ENCODE results near the gene C1orf56. TPM values are rescaled to one million over a fixed set of nuclear protein-coding genes. Genes with fewer than 3 reads are reported as not detected.

The C1orf56 gene
- total and polyA plus RNA-seq, 10 of the 15 experiments (the other 5 are each of a cell fraction or from before 2014, with no cell fraction given): 0.22 to 15.5 (median 1.5) TPM

GRCh38 chr1:151013518-151013917 lies 34.0 kb upstream of the C1orf56 start:
- WGBS (ENCODE audit: insufficient coverage, insufficient replicate concordance, low lambda C conversion rate, missing lambda C conversion rate): 62% methylated on average over 2 of the region's 2 CpGs
- RAD21 ChIA-PET (ENCODE audit: unreplicated experiment): interaction anchor here (2.0 kb wide), 1 partner anchor 143 kb away, joined by 4 read pairs; the partner anchor contains the start of gene TNFAIP8L2
- CTCF ChIA-PET: interaction anchor here (1.9 kb wide), 1 partner anchor 11 kb away, joined by 7 read pairs; no protein-coding TSS in a partner anchor

More at GRCh38 chr1:151013518-151013917, 34.0 kb upstream of the C1orf56 start:
- Histone ChIP-seq H3K9me3 (replicated peaks; ENCODE audit: control insufficient read depth, insufficient read depth, low read length) (no peaks in the 10 kb centered on the region), H3K36me3 (ENCODE audit: control insufficient read depth in 2 of 2, insufficient read depth in 2 of 2, low read length in 1 of 2) (no peaks in the 10 kb centered on the region), H4K20me1 (ENCODE audit: control insufficient read depth, insufficient read depth) (no peaks in the 10 kb centered on the region), H3K79me2 (ENCODE audit: control insufficient read depth, insufficient read depth, low read length) (peaks cover 9% of the 10 kb centered on the region), H2AFZ (ENCODE audit: control insufficient read depth, low read depth, low read length) (no peak overlapping the region), H3K4me3 (no peak overlapping the region), H3K4me1 (ENCODE audit: control insufficient read depth, insufficient read depth, low read length) (peaks cover 4% of the 10 kb centered on the region), H3K9ac (ENCODE audit: control insufficient read depth, insufficient read depth, low read length) (no peak overlapping the region), H3K4me2 (ENCODE audit: control insufficient read depth, insufficient read depth) (no peak overlapping the region), H3K27me3 (replicated peaks in 1 of 2; ENCODE audit: control insufficient read depth in 2 of 2, insufficient read depth in 2 of 2, low read length in 1 of 2) (no peaks in the 10 kb centered on the region), H3K27ac (ENCODE audit: control insufficient read depth, insufficient read depth) (no peak overlapping the region)
- TF ChIP-seq TAF1 (IDR thresholded peaks at IDR 0.05; ENCODE audit: borderline replicate concordance, low read depth, low read length): no peak
- no peak for TF ChIP-seq TCF3 (IDR thresholded peaks at IDR 0.05; ENCODE audit: borderline replicate concordance, insufficient read depth, low read depth, low read length)
- TF ChIP-seq MYC (IDR thresholded peaks at IDR 0.05; ENCODE audit: insufficient read depth, insufficient read length, insufficient replicate concordance, low read length, severe bottlenecking): no peak
- no peak for TF ChIP-seq E4F1 (IDR thresholded peaks at IDR 0.05; ENCODE audit: borderline replicate concordance, partially characterized antibody)
- TF ChIP-seq BCLAF1 (IDR thresholded peaks at IDR 0.05): no peak
- no peak for TF ChIP-seq JUND (IDR thresholded peaks at IDR 0.05; ENCODE audit: low read depth, low read length)
- TF ChIP-seq STAT1 (conservative IDR thresholded peaks at IDR 0.05): no peak
- no peak for TF ChIP-seq RB1 (IDR thresholded peaks at IDR 0.05; ENCODE audit: borderline replicate concordance)
- no peak for TF ChIP-seq NFYB (IDR thresholded peaks at IDR 0.05; ENCODE audit: insufficient read depth, low read depth, low read length)
- no peak for TF ChIP-seq IRF5 (IDR thresholded peaks at IDR 0.05; ENCODE audit: borderline replicate concordance)
- no peak for TF ChIP-seq MEF2B (IDR thresholded peaks at IDR 0.05; ENCODE audit: partially characterized antibody, poor library complexity, severe bottlenecking)
- ChIA-PET POLR2A (interaction anchor here (0.8 kb wide), 1 partner anchor 67 kb away, joined by 5 read pairs; no protein-coding TSS in a partner anchor), SMC1A (ENCODE audit: uncharacterized antibody, unreplicated experiment) (no interaction called here)
- BruUV-seq (replicated peaks): no TSS peak
- in situ Hi-C loops (cut with MboI) (no loop called here), intact Hi-C loops (cut with micrococcal nuclease; ENCODE audit: unreplicated experiment) (no loop called here)
- DNase-seq (ENCODE audit: low read depth, low spot score): no peak
- FAIRE-seq: no peak
- ATAC-seq: no peak

Measured in GM12878 (cell line).